HCT116 (cell line): ENCODE measurements around the gene YBEY. TPM values are rescaled to one million over a fixed set of nuclear protein-coding genes. Genes with fewer than 3 reads are reported as not detected.

Experiments used
- ATAC-seq: fragments of 200-7000 bp; cut with Tn5 transposase; 2 replicates; pipeline ENCODE4 v1.9.1; 2020; ENCODE audit warnings: mild to moderate bottlenecking, moderate library complexity
- BruUV-seq: library from RNA; stranded (reverse); fragments of 400-500 nt; replicated peaks from 2 replicates; lab custom pipeline; 2021; lab: Mats Ljungman, UMichigan
- CTCF ChIA-PET: fragments of 300-600 bp; sonication (Branson Sonifier 250); formaldehyde crosslinking; loops from one replicate; lab custom pipeline; 2021; ENCODE audit warnings: antibody characterized with exemption; lab: Charles Lee
- POLR2A ChIA-PET: fragments of 300-600, 350-600 bp; sonication (Branson Sonifier 250); formaldehyde crosslinking; loops from one replicate; lab custom pipeline; 2021; ENCODE audit warnings: antibody characterized with exemption; lab: Charles Lee
- RAD21 ChIA-PET, 2 experiments: fragments of 300-600 bp; sonication (Branson Sonifier 250); formaldehyde crosslinking; loops; one replicate each; lab custom pipeline; 2023; ENCODE audit warnings: low total read pairs in 2 of 2; ENCODE audit not compliant: uncharacterized antibody in 2 of 2, unreplicated experiment in 2 of 2, low non-redundant PET in 1 of 2; lab: Charles Lee
- DNase-seq: peaks from one replicate; pipeline ENCODE4 v3.0.0-alpha.2; 2010; ENCODE audit warnings: low read depth, low spot score
- H2AFZ ChIP-seq: fragments of 200-600 bp; shearing (Covaris generic), sonication (generic); 2 replicates; pipeline ENCODE4 v1.6.1; 2017; ENCODE audit warnings: low read depth, mixed run types, mixed read lengths, antibody characterized with exemption, low read length; ENCODE audit not compliant: poor library complexity, severe bottlenecking
- H3K27ac ChIP-seq: 2 replicates; pipeline ENCODE4 v1.5.1; 2012; ENCODE audit warnings: low read depth, low read length
- H3K27me3 ChIP-seq: fragments of 200-600 bp; sonication (generic); 2 replicates; pipeline ENCODE4 v1.6.1; 2016; ENCODE audit warnings: mixed run types, low read length, mixed read lengths; ENCODE audit not compliant: insufficient read depth
- H3K36me3 ChIP-seq, 2 experiments: fragments of 200-500 bp in 1 of 2; fragments of 200-600 bp in 1 of 2; sonication (Bioruptor generic) in 1 of 2; sonication (generic) in 1 of 2; 2 replicates each; pipeline versions ENCODE4 v1.5.1 to v1.6.1; 2014 to 2016; ENCODE audit warnings: low read length in 2 of 2, inconsistent platforms in 1 of 2, mixed read lengths in 1 of 2, mixed run types in 1 of 2; ENCODE audit not compliant: insufficient read depth in 2 of 2, control insufficient read depth in 1 of 2
- H3K4me1 ChIP-seq, 2 experiments: fragments of 200-600 bp in 1 of 2; sonication (generic) in 1 of 2; 2 replicates each; pipeline versions ENCODE4 v1.5.1 to v1.6.1; 2012 to 2017; ENCODE audit warnings: low read length in 2 of 2, inconsistent platforms in 1 of 2, mild to moderate bottlenecking in 1 of 2, mixed read lengths in 1 of 2, mixed run types in 1 of 2, moderate library complexity in 1 of 2; ENCODE audit not compliant: insufficient read depth in 2 of 2, control insufficient read depth in 1 of 2
- H3K4me2 ChIP-seq: fragments of 200-600 bp; sonication (generic); 2 replicates; pipeline ENCODE4 v1.6.1; 2017; ENCODE audit warnings: mixed run types, low read length, mixed read lengths
- H3K4me3 ChIP-seq, 2 experiments: fragments of 200-600 bp in 1 of 2; sonication (generic) in 1 of 2; replicated peaks in 1 of 2; 2 replicates each; pipeline ENCODE4 v1.5.1; 2011 to 2016; ENCODE audit warnings: low read length in 2 of 2, control low read depth in 1 of 2, low read depth in 1 of 2, mild to moderate bottlenecking in 1 of 2, mixed read lengths in 1 of 2, mixed run types in 1 of 2
- H3K79me2 ChIP-seq: fragments of 200-600 bp; sonication (generic); 2 replicates; pipeline ENCODE4 v1.6.1; 2017; ENCODE audit warnings: mild to moderate bottlenecking, mixed run types, low read length, moderate library complexity, mixed read lengths; ENCODE audit not compliant: insufficient read depth
- H3K9ac ChIP-seq: fragments of 200-600 bp; sonication (generic); 2 replicates; pipeline ENCODE4 v1.6.1; 2016; ENCODE audit warnings: low read length, mixed read lengths
- H3K9me2 ChIP-seq: fragments of 200-600 bp; sonication (generic), shearing (Covaris generic); 2 replicates; pipeline ENCODE4 v1.6.1; 2017; ENCODE audit warnings: mixed run types, mild to moderate bottlenecking, moderate library complexity; ENCODE audit not compliant: insufficient read depth
- H3K9me3 ChIP-seq, 2 experiments: fragments of 200-500 bp in 1 of 2; fragments of 200-600 bp in 1 of 2; sonication (Bioruptor generic) in 1 of 2; sonication (generic) in 1 of 2; 2 replicates each; pipeline ENCODE4 v1.6.1; 2014 to 2017; ENCODE audit warnings: low read length in 2 of 2, mixed read lengths in 2 of 2, inconsistent platforms in 1 of 2, low read depth in 1 of 2, mild to moderate bottlenecking in 1 of 2, mixed run types in 1 of 2, moderate library complexity in 1 of 2; ENCODE audit not compliant: control insufficient read depth in 1 of 2, insufficient read depth in 1 of 2
- H4K20me1 ChIP-seq: fragments of 200-600 bp; sonication (generic), shearing (Covaris generic); 2 replicates; pipeline ENCODE4 v1.6.1; 2017; ENCODE audit warnings: mixed run types, mild to moderate bottlenecking, moderate library complexity; ENCODE audit not compliant: insufficient read depth
- ATF3 ChIP-seq: IDR thresholded peaks from 2 replicates; pipeline ENCODE4 v1.6.1; 2012
- CBX3 ChIP-seq: IDR thresholded peaks from 2 replicates; pipeline ENCODE4 v1.6.1; 2012; ENCODE audit warnings: low read depth
- CEBPB ChIP-seq: IDR thresholded peaks from 2 replicates; pipeline ENCODE4 v1.6.1; 2012; ENCODE audit warnings: low read depth
- CTCF ChIP-seq, 3 experiments: fragments of 200-600 bp in 1 of 3; sonication (generic) in 1 of 3; IDR thresholded peaks in 2 of 3; conservative IDR thresholded peaks in 1 of 3; 2 replicates each; pipeline ENCODE4 v1.5.1; 2012 to 2017; ENCODE audit warnings: low read depth in 2 of 3, low read length in 2 of 3, antibody characterized with exemption in 1 of 3, borderline replicate concordance in 1 of 3, control low read depth in 1 of 3, mild to moderate bottlenecking in 1 of 3, mixed read lengths in 1 of 3, mixed run types in 1 of 3, moderate library complexity in 1 of 3; ENCODE audit not compliant: insufficient read depth in 1 of 3
- EZH2 ChIP-seq: fragments of 200-600 bp; sonication (generic); IDR thresholded peaks from 2 replicates; pipeline ENCODE4 v1.6.1; 2017; ENCODE audit warnings: antibody characterized with exemption, mixed run types
- EZH2phosphoT487 ChIP-seq: fragments of 200-600 bp; IDR thresholded peaks from 2 replicates; pipeline ENCODE4 v1.6.1; 2018; ENCODE audit warnings: antibody characterized with exemption, borderline replicate concordance
- FOSL1 ChIP-seq: IDR thresholded peaks from 2 replicates; pipeline ENCODE4 v1.6.1; 2012; ENCODE audit warnings: low read depth
- MAX ChIP-seq: IDR thresholded peaks from 2 replicates; pipeline ENCODE4 v1.6.1; 2012
- POLR2A ChIP-seq: IDR thresholded peaks from 2 replicates; pipeline ENCODE4 v1.7.0; 2011; ENCODE audit warnings: borderline replicate concordance; ENCODE audit not compliant: insufficient read depth, insufficient read length; ENCODE audit errors: extremely low read depth
- POLR2AphosphoS5 ChIP-seq: IDR thresholded peaks from 2 replicates; pipeline ENCODE4 v1.6.1; 2011; ENCODE audit warnings: mild to moderate bottlenecking, low read depth, low read length, moderate library complexity
- REST ChIP-seq: IDR thresholded peaks from 2 replicates; pipeline ENCODE4 v1.6.1; 2012; ENCODE audit warnings: low read depth
- SP1 ChIP-seq: IDR thresholded peaks from 2 replicates; pipeline ENCODE4 v1.6.1; 2012; ENCODE audit warnings: low read depth
- SRF ChIP-seq: IDR thresholded peaks from 2 replicates; pipeline ENCODE4 v1.6.1; 2012; ENCODE audit warnings: low read depth
- YY1 ChIP-seq: IDR thresholded peaks from 2 replicates; pipeline ENCODE4 v1.6.1; 2011; ENCODE audit warnings: low read length, low read depth, moderate library complexity, mild to moderate bottlenecking; ENCODE audit not compliant: insufficient replicate concordance; ENCODE audit errors: extremely low read depth
- ZNF274 ChIP-seq: fragments of 200-500 bp; sonication (Bioruptor generic); IDR thresholded peaks from 2 replicates; pipeline ENCODE4 v1.6.1; 2014; ENCODE audit warnings: mild to moderate bottlenecking, low read depth, low read length, inconsistent platforms
- intact Hi-C: fragments of 100-400 bp; cut with micrococcal nuclease; formaldehyde crosslinking; loops from 2 replicates; pipeline ENCODE4 v1.10.0; 2022
- total RNA-seq: library from RNA; stranded (reverse); gene quantifications from one replicate; pipeline ENCODE4 v1.2.1, GENCODE V29; 2021; ENCODE audit not compliant: unreplicated experiment

YBEY gene
- total RNA-seq, 1 experiment from 2014 or later = 31.5 TPM

DNA sequence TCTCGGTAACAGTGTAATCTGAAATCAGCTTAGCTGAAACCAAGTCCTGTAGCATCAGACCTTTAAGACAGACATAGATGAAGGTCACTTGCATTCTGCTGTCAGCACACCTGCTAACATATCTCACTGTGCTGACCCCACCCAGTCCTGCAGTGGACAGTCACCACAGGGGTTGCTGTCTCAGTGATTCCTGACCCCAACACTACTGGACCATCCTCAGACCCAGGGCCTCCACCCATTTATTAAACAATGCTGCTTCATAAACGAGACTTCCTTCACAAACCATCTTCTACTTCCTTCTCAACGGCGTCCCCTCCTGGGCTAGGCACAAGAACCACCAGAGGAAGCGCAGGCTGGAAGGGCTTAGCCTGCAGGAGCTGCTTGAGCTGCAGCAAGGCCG lies 39.8 kb upstream of the YBEY start:
- peaks cover 66 to 73% of the 10 kb centered on the region in 2 experiments for H3K36me3 ChIP-seq

More for the DNA sequence above, 39.8 kb upstream of the YBEY start:
- RAD21 ChIA-PET = no interaction called here
- Histone ChIP-seq H3K9me2 (no peaks in the 10 kb centered on the region), H3K4me1 (no peaks in the 10 kb centered on the region), H3K9ac (no peak overlapping the region), H2AFZ (no peak overlapping the region), H3K9me3 (no peaks in the 10 kb centered on the region), H3K27ac (no peak overlapping the region), H3K4me2 (no peak overlapping the region), H3K79me2 (peaks cover 11% of the 10 kb centered on the region), H3K27me3 (no peaks in the 10 kb centered on the region), H3K4me3 (no peak overlapping the region), H4K20me1 (no peaks in the 10 kb centered on the region)
- BruUV-seq = no TSS peak
- intact Hi-C loops = no loop called here
- TF ChIP-seq ZNF274 = no peak
- no peak for TF ChIP-seq CBX3
- no peak for TF ChIP-seq YY1
- TF ChIP-seq SRF = no peak
- TF ChIP-seq POLR2AphosphoS5 = no peak
- TF ChIP-seq SP1 = no peak
- TF ChIP-seq POLR2A = no peak
- TF ChIP-seq FOSL1 = no peak
- TF ChIP-seq REST = no peak
- no peak for TF ChIP-seq MAX
- no peak for TF ChIP-seq CEBPB
- TF ChIP-seq EZH2 = no peak
- no peak for TF ChIP-seq ATF3
- TF ChIP-seq CTCF (IDR thresholded peaks at IDR 0.05 in 2 of 3, conservative IDR thresholded peaks at IDR 0.05 in 1 of 3; ENCODE audit: borderline replicate concordance in 1 of 3, insufficient read depth in 1 of 3, low read depth in 2 of 3, low read length in 2 of 3) = no peak
- TF ChIP-seq EZH2phosphoT487 = no peak
- CTCF ChIA-PET = no interaction called here
- no peak for ATAC-seq
- POLR2A ChIA-PET = no interaction called here
- no peak for DNase-seq
